Progenitor cell of endocrine pancreas (in vitro differentiated cells): Measurements from ENCODE around the gene HLA-DRB1. TPM values are rescaled to one million over a fixed set of nuclear protein-coding genes. Genes with fewer than 3 reads are reported as not detected.

Experiments used
- DNase-seq: peaks from one replicate; pipeline ENCODE4 v3.0.0; 2021; ENCODE audit warnings: low spot score; ENCODE audit not compliant: unreplicated experiment
- H3K27ac Mint-ChIP-seq: 2 replicates; pipeline ENCODE4 v1.8.0; 2021; ENCODE audit warnings: mild to moderate bottlenecking, moderate library complexity, mixed read lengths
- H3K27me3 Mint-ChIP-seq: 2 replicates; pipeline ENCODE4 v1.8.0; 2021; ENCODE audit warnings: mixed read lengths
- H3K36me3 Mint-ChIP-seq: 2 replicates; pipeline ENCODE4 v1.8.0; 2022; ENCODE audit warnings: mixed read lengths; ENCODE audit not compliant: insufficient read depth
- H3K4me1 Mint-ChIP-seq: 2 replicates; pipeline ENCODE4 v1.8.0; 2021; ENCODE audit warnings: low read depth, mixed read lengths
- H3K4me3 Mint-ChIP-seq: 2 replicates; pipeline ENCODE4 v1.8.0; 2021; ENCODE audit warnings: low read depth, mild to moderate bottlenecking, moderate library complexity, mixed read lengths
- H3K9me3 Mint-ChIP-seq: 2 replicates; pipeline ENCODE4 v1.8.0; 2021; ENCODE audit warnings: low read depth, mixed read lengths
- CTCF ChIP-seq: fragments of 200-600 bp; sonication (generic); IDR thresholded peaks from one replicate; pipeline ENCODE4 v1.5.0; 2021; ENCODE audit warnings: antibody characterized with exemption, mild to moderate bottlenecking; ENCODE audit not compliant: unreplicated experiment
- long read RNA-seq: library from polyadenylated mRNA; unstranded; transcript quantifications from one replicate; pipeline ENCODE4 v2.0.0, GENCODE V29; 2020
- total RNA-seq: library from RNA; stranded (reverse); gene quantifications from 2 replicates; pipeline ENCODE4 v1.2.1, GENCODE V29; 2021

HLA-DRB1 gene
- 4.6 and 7.7 TPM in 2 replicates for total RNA-seq
- long read RNA-seq, transcript HLA-DRB1-201 (6 exons, 1,229 nt) = major isoform, 5 of 9 reads
- long read RNA-seq, partial matches to known transcripts = 3 of 9 reads
- long read RNA-seq, other reads (novel, unspliced or antisense) = 1 of 9 reads

- Mint-ChIP-seq H3K4me3 (no peak within 1 kb of the TSS), H3K4me1 (peaks cover 2% of the 10 kb centered on the region), H3K36me3 (no peaks in the 10 kb centered on the region), H3K27me3 (peaks cover 21% of the 10 kb centered on the region), H3K27ac (no peak within 1 kb of the TSS), H3K9me3 (no peaks in the 10 kb centered on the region)
- no peak for DNase-seq
- no peak for TF ChIP-seq CTCF
These were observed at the start of gene HLA-DRB1 for GRCh38 chr6:32589596-32590449. HLA-DRB1 (minus strand) TSS chr6:32589848; CDS start chr6:32589742, 106 bp downstream.

- H3K4me3 Mint-ChIP-seq = no peak overlapping the region
- H3K4me1 Mint-ChIP-seq = no peaks in the 10 kb centered on the region
- H3K36me3 Mint-ChIP-seq = no peaks in the 10 kb centered on the region
- DNase-seq = no peak
- no peak overlapping the region for H3K27ac Mint-ChIP-seq
- peaks cover 16% of the 10 kb centered on the region for H3K27me3 Mint-ChIP-seq
- no peak for TF ChIP-seq CTCF
- no peaks in the 10 kb centered on the region for H3K9me3 Mint-ChIP-seq
These were observed 49.0 kb upstream of the HLA-DRB1 start for GRCh38 chr6:32638532-32639219.

GRCh38 chr6:32637883-32638282, 48.2 kb upstream of the HLA-DRB1 start:
- H3K4me3 Mint-ChIP-seq = no peak overlapping the region
- no peaks in the 10 kb centered on the region for H3K9me3 Mint-ChIP-seq
- H3K36me3 Mint-ChIP-seq = no peaks in the 10 kb centered on the region
- H3K27ac Mint-ChIP-seq = no peak overlapping the region
- no peak for DNase-seq
- TF ChIP-seq CTCF = no peak
- peaks cover 16% of the 10 kb centered on the region for H3K27me3 Mint-ChIP-seq
- H3K4me1 Mint-ChIP-seq = no peaks in the 10 kb centered on the region

- no peak within 1 kb of the TSS for H3K27ac Mint-ChIP-seq
- no peak within 1 kb of the TSS for H3K4me3 Mint-ChIP-seq
- no peaks in the 10 kb centered on the region for H3K9me3 Mint-ChIP-seq
- TF ChIP-seq CTCF = no peak
- DNase-seq = no peak
- no peaks in the 10 kb centered on the region for H3K36me3 Mint-ChIP-seq
- H3K4me1 Mint-ChIP-seq = no peaks in the 10 kb centered on the region
- H3K27me3 Mint-ChIP-seq = peaks cover 16% of the 10 kb centered on the region
These were observed 47.7 kb upstream of the HLA-DRB1 start, which contains the start of gene HLA-DQA1 for GRCh38 chr6:32637219-32637880. HLA-DQA1 (plus strand) TSS chr6:32637406; CDS start chr6:32637459, 53 bp downstream.
